ENCODE measurements around the gene DHX16. TPM values are rescaled to one million over a fixed set of nuclear protein-coding genes. Genes with fewer than 3 reads are reported as not detected.

Gene DHX16
- total and polyA plus RNA-seq, 9 of the 15 experiments (the other 6 are each of a cell fraction or from before 2014, with no cell fraction given), result 14.6 to 66.1 (median 47.5) TPM

GRCh38 chr6:30679765-30680535 is 7.1 kb upstream of the DHX16 start (continued):
- TF ChIP-seq, protein P1, sequence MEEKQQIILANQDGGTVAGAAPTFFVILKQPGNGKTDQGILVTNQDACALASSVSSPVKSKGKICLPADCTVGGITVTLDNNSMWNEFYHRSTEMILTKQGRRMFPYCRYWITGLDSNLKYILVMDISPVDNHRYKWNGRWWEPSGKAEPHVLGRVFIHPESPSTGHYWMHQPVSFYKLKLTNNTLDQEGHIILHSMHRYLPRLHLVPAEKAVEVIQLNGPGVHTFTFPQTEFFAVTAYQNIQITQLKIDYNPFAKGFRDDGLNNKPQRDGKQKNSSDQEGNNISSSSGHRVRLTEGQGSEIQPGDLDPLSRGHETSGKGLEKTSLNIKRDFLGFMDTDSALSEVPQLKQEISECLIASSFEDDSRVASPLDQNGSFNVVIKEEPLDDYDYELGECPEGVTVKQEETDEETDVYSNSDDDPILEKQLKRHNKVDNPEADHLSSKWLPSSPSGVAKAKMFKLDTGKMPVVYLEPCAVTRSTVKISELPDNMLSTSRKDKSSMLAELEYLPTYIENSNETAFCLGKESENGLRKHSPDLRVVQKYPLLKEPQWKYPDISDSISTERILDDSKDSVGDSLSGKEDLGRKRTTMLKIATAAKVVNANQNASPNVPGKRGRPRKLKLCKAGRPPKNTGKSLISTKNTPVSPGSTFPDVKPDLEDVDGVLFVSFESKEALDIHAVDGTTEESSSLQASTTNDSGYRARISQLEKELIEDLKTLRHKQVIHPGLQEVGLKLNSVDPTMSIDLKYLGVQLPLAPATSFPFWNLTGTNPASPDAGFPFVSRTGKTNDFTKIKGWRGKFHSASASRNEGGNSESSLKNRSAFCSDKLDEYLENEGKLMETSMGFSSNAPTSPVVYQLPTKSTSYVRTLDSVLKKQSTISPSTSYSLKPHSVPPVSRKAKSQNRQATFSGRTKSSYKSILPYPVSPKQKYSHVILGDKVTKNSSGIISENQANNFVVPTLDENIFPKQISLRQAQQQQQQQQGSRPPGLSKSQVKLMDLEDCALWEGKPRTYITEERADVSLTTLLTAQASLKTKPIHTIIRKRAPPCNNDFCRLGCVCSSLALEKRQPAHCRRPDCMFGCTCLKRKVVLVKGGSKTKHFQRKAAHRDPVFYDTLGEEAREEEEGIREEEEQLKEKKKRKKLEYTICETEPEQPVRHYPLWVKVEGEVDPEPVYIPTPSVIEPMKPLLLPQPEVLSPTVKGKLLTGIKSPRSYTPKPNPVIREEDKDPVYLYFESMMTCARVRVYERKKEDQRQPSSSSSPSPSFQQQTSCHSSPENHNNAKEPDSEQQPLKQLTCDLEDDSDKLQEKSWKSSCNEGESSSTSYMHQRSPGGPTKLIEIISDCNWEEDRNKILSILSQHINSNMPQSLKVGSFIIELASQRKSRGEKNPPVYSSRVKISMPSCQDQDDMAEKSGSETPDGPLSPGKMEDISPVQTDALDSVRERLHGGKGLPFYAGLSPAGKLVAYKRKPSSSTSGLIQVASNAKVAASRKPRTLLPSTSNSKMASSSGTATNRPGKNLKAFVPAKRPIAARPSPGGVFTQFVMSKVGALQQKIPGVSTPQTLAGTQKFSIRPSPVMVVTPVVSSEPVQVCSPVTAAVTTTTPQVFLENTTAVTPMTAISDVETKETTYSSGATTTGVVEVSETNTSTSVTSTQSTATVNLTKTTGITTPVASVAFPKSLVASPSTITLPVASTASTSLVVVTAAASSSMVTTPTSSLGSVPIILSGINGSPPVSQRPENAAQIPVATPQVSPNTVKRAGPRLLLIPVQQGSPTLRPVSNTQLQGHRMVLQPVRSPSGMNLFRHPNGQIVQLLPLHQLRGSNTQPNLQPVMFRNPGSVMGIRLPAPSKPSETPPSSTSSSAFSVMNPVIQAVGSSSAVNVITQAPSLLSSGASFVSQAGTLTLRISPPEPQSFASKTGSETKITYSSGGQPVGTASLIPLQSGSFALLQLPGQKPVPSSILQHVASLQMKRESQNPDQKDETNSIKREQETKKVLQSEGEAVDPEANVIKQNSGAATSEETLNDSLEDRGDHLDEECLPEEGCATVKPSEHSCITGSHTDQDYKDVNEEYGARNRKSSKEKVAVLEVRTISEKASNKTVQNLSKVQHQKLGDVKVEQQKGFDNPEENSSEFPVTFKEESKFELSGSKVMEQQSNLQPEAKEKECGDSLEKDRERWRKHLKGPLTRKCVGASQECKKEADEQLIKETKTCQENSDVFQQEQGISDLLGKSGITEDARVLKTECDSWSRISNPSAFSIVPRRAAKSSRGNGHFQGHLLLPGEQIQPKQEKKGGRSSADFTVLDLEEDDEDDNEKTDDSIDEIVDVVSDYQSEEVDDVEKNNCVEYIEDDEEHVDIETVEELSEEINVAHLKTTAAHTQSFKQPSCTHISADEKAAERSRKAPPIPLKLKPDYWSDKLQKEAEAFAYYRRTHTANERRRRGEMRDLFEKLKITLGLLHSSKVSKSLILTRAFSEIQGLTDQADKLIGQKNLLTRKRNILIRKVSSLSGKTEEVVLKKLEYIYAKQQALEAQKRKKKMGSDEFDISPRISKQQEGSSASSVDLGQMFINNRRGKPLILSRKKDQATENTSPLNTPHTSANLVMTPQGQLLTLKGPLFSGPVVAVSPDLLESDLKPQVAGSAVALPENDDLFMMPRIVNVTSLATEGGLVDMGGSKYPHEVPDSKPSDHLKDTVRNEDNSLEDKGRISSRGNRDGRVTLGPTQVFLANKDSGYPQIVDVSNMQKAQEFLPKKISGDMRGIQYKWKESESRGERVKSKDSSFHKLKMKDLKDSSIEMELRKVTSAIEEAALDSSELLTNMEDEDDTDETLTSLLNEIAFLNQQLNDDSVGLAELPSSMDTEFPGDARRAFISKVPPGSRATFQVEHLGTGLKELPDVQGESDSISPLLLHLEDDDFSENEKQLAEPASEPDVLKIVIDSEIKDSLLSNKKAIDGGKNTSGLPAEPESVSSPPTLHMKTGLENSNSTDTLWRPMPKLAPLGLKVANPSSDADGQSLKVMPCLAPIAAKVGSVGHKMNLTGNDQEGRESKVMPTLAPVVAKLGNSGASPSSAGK (IDR thresholded peaks at IDR 0.05), result no peak
- TF ChIP-seq BCOR (IDR thresholded peaks at IDR 0.05), result no peak
- TF ChIP-seq SIN3A (IDR thresholded peaks at IDR 0.05; ENCODE audit: borderline replicate concordance in 2 of 2, control insufficient read depth in 1 of 2, low read depth in 2 of 2, low read length in 2 of 2), result no peak
- TF ChIP-seq HCFC1 (IDR thresholded peaks at IDR 0.05; ENCODE audit: low read depth, low read length), result no peak
- TF ChIP-seq ZBTB7A (IDR thresholded peaks at IDR 0.05; ENCODE audit: borderline replicate concordance, control insufficient read depth, low read depth, low read length), result 0 out of 2 replicates have a peak, but pooled peaks have one; percentile 12
- TF ChIP-seq, protein P2, sequence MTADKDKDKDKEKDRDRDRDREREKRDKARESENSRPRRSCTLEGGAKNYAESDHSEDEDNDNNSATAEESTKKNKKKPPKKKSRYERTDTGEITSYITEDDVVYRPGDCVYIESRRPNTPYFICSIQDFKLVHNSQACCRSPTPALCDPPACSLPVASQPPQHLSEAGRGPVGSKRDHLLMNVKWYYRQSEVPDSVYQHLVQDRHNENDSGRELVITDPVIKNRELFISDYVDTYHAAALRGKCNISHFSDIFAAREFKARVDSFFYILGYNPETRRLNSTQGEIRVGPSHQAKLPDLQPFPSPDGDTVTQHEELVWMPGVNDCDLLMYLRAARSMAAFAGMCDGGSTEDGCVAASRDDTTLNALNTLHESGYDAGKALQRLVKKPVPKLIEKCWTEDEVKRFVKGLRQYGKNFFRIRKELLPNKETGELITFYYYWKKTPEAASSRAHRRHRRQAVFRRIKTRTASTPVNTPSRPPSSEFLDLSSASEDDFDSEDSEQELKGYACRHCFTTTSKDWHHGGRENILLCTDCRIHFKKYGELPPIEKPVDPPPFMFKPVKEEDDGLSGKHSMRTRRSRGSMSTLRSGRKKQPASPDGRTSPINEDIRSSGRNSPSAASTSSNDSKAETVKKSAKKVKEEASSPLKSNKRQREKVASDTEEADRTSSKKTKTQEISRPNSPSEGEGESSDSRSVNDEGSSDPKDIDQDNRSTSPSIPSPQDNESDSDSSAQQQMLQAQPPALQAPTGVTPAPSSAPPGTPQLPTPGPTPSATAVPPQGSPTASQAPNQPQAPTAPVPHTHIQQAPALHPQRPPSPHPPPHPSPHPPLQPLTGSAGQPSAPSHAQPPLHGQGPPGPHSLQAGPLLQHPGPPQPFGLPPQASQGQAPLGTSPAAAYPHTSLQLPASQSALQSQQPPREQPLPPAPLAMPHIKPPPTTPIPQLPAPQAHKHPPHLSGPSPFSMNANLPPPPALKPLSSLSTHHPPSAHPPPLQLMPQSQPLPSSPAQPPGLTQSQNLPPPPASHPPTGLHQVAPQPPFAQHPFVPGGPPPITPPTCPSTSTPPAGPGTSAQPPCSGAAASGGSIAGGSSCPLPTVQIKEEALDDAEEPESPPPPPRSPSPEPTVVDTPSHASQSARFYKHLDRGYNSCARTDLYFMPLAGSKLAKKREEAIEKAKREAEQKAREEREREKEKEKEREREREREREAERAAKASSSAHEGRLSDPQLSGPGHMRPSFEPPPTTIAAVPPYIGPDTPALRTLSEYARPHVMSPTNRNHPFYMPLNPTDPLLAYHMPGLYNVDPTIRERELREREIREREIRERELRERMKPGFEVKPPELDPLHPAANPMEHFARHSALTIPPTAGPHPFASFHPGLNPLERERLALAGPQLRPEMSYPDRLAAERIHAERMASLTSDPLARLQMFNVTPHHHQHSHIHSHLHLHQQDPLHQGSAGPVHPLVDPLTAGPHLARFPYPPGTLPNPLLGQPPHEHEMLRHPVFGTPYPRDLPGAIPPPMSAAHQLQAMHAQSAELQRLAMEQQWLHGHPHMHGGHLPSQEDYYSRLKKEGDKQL (CRISPR knock-in tag; IDR thresholded peaks at IDR 0.05; ENCODE audit: borderline replicate concordance), result 0 out of 2 replicates have a peak, but pooled peaks have one; percentile 29
- no peak for TF ChIP-seq RBM25 (IDR thresholded peaks at IDR 0.05; ENCODE audit: low read depth, low read length, severe bottlenecking)
- no peak for TF ChIP-seq RUNX1 (IDR thresholded peaks at IDR 0.05; ENCODE audit: low read depth)
- TF ChIP-seq HNRNPK (IDR thresholded peaks at IDR 0.05; ENCODE audit: low read depth, low read length, poor library complexity, severe bottlenecking), result no peak

Data from K562 (cell line).